Measurements from ENCODE around the gene POLR2A. TPM values are rescaled to one million over a fixed set of nuclear protein-coding genes. Genes with fewer than 3 reads are reported as not detected.

Gene POLR2A
- total RNA-seq, 1 experiment from 2014 or later, result 72.1 TPM

DNA sequence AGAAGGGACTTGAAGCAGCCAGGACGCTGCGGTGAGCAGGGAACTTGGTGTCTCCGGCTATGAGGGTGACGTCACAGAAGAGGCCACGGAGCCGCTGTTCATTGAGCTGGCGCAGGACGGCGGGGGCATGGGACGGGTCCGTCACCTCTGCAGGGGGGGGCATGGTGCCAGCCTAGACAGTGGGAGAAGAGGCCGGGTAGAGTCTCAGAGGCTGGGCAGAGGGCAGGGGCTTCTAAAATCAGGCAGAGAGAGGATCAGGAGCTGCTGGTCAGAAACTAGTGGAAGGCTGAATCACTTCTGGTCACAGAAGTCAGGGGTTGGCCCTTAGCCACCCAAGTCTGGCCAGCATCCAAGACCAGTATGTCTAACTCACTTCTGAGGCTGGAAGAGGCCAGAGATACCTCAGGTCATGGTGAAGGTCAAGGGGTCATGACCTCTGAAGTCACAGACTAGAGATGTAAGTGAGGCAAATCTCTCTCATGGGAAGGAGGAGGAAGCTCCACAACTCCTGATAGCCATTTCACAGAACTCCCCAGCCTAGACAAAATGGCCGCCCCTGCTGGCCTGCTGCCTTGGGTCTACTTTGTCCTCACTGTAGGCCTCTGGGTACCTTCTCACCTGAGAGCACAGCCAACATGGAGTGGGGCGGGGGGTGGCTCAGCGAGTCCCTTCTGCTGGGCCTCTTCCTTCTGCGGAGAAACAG lies 17.4 kb upstream of the POLR2A start:
- Mint-ChIP-seq H3K9me3 (ENCODE audit: unreplicated experiment) (no peaks in the 10 kb centered on the region), H3K4me1 (ENCODE audit: low read depth, unreplicated experiment) (no peaks in the 10 kb centered on the region), H3K27me3 (ENCODE audit: insufficient read depth, unreplicated experiment) (no peaks in the 10 kb centered on the region), H3K4me3 (ENCODE audit: unreplicated experiment) (no peak overlapping the region), H3K27ac (ENCODE audit: unreplicated experiment) (no peak overlapping the region), H3K36me3 (ENCODE audit: insufficient read depth, unreplicated experiment) (peaks cover 28% of the 10 kb centered on the region)
- Histone ChIP-seq H3K36me3 (ENCODE audit: control insufficient read depth, insufficient read depth, low read length) (no peaks in the 10 kb centered on the region), H3K4me1 (no peaks in the 10 kb centered on the region), H3K9me3 (no peaks in the 10 kb centered on the region), H3K4me3 (ENCODE audit: low read depth, low read length) (no peak overlapping the region), H3K27me3 (replicated peaks; ENCODE audit: control insufficient read depth, insufficient read depth, low read length) (no peaks in the 10 kb centered on the region)
- ChIA-PET POLR2A (no interaction called here), CTCF (interaction anchor here (0.5 kb wide), 1 partner anchor 23 kb away, joined by 3 read pairs; no protein-coding TSS in a partner anchor)
- intact Hi-C loops (cut with micrococcal nuclease; ENCODE audit: unreplicated experiment), result no loop called here
- TF ChIP-seq CTCF (IDR thresholded peaks at IDR 0.05; ENCODE audit: insufficient read depth in 1 of 2, low read depth in 1 of 2, low read length in 1 of 2, severe bottlenecking in 1 of 2, unreplicated experiment in 1 of 2), result no peak
- BruUV-seq (replicated peaks), result no TSS peak
- no peak for DNase-seq

- TF ChIP-seq CTCF (IDR thresholded peaks at IDR 0.05; ENCODE audit: insufficient read depth in 1 of 2, low read depth in 1 of 2, low read length in 1 of 2, severe bottlenecking in 1 of 2, unreplicated experiment in 1 of 2), result no peak
- Mint-ChIP-seq H3K4me3 (ENCODE audit: unreplicated experiment) (no peak overlapping the region), H3K27ac (ENCODE audit: unreplicated experiment) (no peak overlapping the region), H3K4me1 (ENCODE audit: low read depth, unreplicated experiment) (no peaks in the 10 kb centered on the region), H3K36me3 (ENCODE audit: insufficient read depth, unreplicated experiment) (peaks cover 26% of the 10 kb centered on the region), H3K27me3 (ENCODE audit: insufficient read depth, unreplicated experiment) (no peaks in the 10 kb centered on the region), H3K9me3 (ENCODE audit: unreplicated experiment) (no peaks in the 10 kb centered on the region)
- H3K4me1 ChIP-seq, result no peaks in the 10 kb centered on the region
- POLR2A ChIA-PET, result no interaction called here
- CTCF ChIA-PET, result interaction anchor here (0.5 kb wide), 1 partner anchor 23 kb away, joined by 3 read pairs; no protein-coding TSS in a partner anchor
- H3K4me3 ChIP-seq (ENCODE audit: low read depth, low read length), result no peak overlapping the region
- intact Hi-C loops (cut with micrococcal nuclease; ENCODE audit: unreplicated experiment), result no loop called here
- no peaks in the 10 kb centered on the region for H3K27me3 ChIP-seq (replicated peaks; ENCODE audit: control insufficient read depth, insufficient read depth, low read length)
- BruUV-seq (replicated peaks), result no TSS peak
- H3K9me3 ChIP-seq, result no peaks in the 10 kb centered on the region
- H3K36me3 ChIP-seq (ENCODE audit: control insufficient read depth, insufficient read depth, low read length), result no peaks in the 10 kb centered on the region
- DNase-seq, result no peak
Observed at GRCh38 chr17:7467498-7467897, 16.7 kb upstream of the POLR2A start.

- H3K36me3 ChIP-seq (ENCODE audit: control insufficient read depth, insufficient read depth, low read length), result no peaks in the 10 kb centered on the region
- H3K4me1 ChIP-seq, result no peaks in the 10 kb centered on the region
- intact Hi-C loops (cut with micrococcal nuclease; ENCODE audit: unreplicated experiment), result no loop called here
- H3K27me3 ChIP-seq (replicated peaks; ENCODE audit: control insufficient read depth, insufficient read depth, low read length), result no peaks in the 10 kb centered on the region
- H3K4me3 ChIP-seq (ENCODE audit: low read depth, low read length), result no peak overlapping the region
- H3K36me3 Mint-ChIP-seq (ENCODE audit: insufficient read depth, unreplicated experiment), result peaks cover 19% of the 10 kb centered on the region
- H3K4me3 Mint-ChIP-seq (ENCODE audit: unreplicated experiment), result no peak overlapping the region
- CTCF ChIA-PET, result no interaction called here
- no peak for DNase-seq
- H3K4me1 Mint-ChIP-seq (ENCODE audit: low read depth, unreplicated experiment), result no peaks in the 10 kb centered on the region
- no peak for TF ChIP-seq CTCF (IDR thresholded peaks at IDR 0.05; ENCODE audit: insufficient read depth in 1 of 2, low read depth in 1 of 2, low read length in 1 of 2, severe bottlenecking in 1 of 2, unreplicated experiment in 1 of 2)
- no peaks in the 10 kb centered on the region for H3K9me3 Mint-ChIP-seq (ENCODE audit: unreplicated experiment)
- H3K27me3 Mint-ChIP-seq (ENCODE audit: insufficient read depth, unreplicated experiment), result no peaks in the 10 kb centered on the region
- H3K27ac Mint-ChIP-seq (ENCODE audit: unreplicated experiment), result no peak overlapping the region
- POLR2A ChIA-PET, result no interaction called here
- H3K9me3 ChIP-seq, result no peaks in the 10 kb centered on the region
- no TSS peak for BruUV-seq (replicated peaks)
Observed at GRCh38 chr17:7468290-7468689, 15.9 kb upstream of the POLR2A start.
